ENCODE measurements around the gene ATP8A2.

GRCh38 chr13:25973085-25973484, 601.3 kb downstream of the ATP8A2 start:
- TF ChIP-seq CTCF (IDR thresholded peaks at IDR 0.05; ENCODE audit: low read depth, low read length) (no peak), MAX (IDR thresholded peaks at IDR 0.05; ENCODE audit: low read depth, low read length) (no peak), POLR2A (IDR thresholded peaks at IDR 0.05; ENCODE audit: extremely low read depth, insufficient read length) (no peak), MYC (IDR thresholded peaks at IDR 0.05; ENCODE audit: low read depth, low read length) (no peak)

All from NB4 (cell line).